NCI-H524 treated with DMSO at 0.1 percent for 48 hours (cell line): ENCODE results near the gene CUX1.
"Not testable (repeated sequence)": the region's sequence is repeated elsewhere in the genome, so short reads cannot be mapped to it uniquely, and the experiment has no call there.

ENCODE experiments used
- DNase-seq: peaks from one replicate; lab custom pipeline; 2025; lab: John Stamatoyannopoulos, UW

The CUX1 gene

GRCh38 chr7:102146122-102146521, 328.7 kb downstream of the CUX1 start:
- DNase-seq: no peak

DNA sequence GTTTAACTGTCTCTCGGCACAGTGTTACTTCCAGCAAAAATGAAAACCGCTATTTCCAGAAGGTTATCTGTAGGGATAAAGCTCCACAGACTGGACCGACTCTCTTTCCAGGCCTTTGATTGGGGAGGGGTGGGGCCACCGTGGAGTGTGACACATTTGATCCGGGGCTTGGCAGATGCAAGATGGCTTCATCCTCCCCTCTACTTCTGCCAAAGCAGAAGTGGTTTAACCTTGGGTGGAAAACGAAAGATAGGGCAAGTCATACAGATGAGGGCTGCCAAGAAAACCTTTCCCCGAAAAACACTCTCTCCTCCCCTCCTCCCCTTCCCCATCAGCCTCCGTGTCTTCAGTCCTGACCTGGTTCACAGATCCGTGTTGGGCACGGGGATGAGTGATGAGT, 329.6 kb downstream of the CUX1 start:
- no peak for DNase-seq

DNA sequence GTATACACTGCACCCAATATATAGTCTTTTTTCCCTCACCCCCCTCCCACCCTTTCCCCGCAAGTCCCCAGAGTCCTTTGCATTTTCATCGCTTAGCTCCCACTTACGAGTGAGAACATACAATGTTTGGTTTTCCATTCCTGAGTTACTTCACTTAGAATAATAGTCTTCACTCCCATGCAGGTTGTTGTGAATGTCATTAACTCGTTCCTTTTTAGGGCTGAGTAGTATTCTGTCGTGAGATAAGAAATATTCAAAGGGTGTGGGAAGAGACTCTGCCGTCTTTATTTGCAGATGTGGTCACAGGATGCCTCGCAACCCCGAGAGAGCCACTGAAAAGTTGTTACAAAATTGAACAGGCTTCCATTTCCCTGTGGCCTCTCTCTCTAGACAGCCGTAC, 331.4 kb downstream of the CUX1 start:
- DNase-seq: no peak

- DNase-seq: no peak
These were observed 332.0 kb downstream of the CUX1 start for GRCh38 chr7:102149416-102149815.

GRCh38 chr7:102150266-102150665, 332.8 kb downstream of the CUX1 start:
- no peak for DNase-seq

GRCh38 chr7:102152672-102153598, 335.5 kb downstream of the CUX1 start:
- no peak for DNase-seq

- DNase-seq: no peak
These were observed 336.1 kb downstream of the CUX1 start for GRCh38 chr7:102153599-102153946.

- DNase-seq: no peak
These were observed 337.0 kb downstream of the CUX1 start for GRCh38 chr7:102154425-102154824.

GRCh38 chr7:102155821-102156441, 338.5 kb downstream of the CUX1 start:
- DNase-seq: no peak

- no peak for DNase-seq
These were observed 339.4 kb downstream of the CUX1 start for GRCh38 chr7:102156867-102157266.

- no peak for DNase-seq
These were observed 347.7 kb downstream of the CUX1 start for GRCh38 chr7:102165136-102165535.

DNA sequence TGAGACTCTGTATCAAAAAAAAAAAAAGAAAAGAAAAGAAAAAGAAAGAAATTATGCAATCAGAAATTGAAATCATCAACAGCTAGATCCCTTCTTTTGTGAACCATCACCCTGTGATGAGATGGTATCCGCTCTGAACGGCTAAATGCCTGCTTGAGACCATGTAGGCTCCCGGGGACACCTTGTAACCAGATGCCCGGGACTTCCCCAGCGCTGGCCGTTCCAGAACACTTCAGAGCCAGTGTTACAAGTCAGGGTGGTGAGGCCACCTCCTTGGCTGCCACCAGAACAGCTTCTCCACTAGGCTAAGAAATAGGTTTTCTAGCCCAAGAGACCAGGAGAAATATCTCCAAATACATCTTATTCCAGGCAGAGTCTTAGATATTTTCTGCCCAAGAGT, 349.8 kb downstream of the CUX1 start:
- DNase-seq: no peak

GRCh38 chr7:102169651-102170392, 352.4 kb downstream of the CUX1 start:
- DNase-seq: no peak

DNA sequence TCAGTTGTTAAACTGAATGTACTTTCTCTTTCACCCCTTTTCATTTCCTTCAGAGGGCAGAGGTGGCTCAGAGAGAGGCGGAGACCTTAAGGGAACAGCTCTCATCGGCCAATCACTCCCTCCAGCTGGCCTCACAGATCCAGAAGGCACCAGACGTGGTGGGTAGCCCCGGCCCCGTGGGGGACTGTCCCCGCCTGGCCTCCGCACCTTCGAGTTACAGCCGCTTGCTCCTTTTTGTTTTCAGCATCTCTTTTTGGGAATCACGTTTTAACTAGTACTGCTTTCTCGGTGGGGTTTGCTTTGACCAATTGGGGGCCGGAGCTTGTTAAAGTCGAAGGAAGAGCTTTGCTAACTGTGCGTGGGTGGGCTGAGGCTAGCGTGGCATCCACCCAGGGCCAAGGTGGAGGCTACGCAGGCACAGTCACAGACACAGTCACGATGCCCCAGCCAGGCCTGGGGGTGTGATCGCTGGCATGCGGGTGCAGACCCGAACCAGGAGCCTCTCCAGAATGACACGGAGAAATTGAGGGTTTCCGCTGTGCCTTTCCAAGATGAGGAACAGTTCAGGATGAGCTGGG, 353.1 kb downstream of the CUX1 start:
- DNase-seq: no peak

GRCh38 chr7:102173669-102174068, 356.2 kb downstream of the CUX1 start:
- no peak for DNase-seq

DNA sequence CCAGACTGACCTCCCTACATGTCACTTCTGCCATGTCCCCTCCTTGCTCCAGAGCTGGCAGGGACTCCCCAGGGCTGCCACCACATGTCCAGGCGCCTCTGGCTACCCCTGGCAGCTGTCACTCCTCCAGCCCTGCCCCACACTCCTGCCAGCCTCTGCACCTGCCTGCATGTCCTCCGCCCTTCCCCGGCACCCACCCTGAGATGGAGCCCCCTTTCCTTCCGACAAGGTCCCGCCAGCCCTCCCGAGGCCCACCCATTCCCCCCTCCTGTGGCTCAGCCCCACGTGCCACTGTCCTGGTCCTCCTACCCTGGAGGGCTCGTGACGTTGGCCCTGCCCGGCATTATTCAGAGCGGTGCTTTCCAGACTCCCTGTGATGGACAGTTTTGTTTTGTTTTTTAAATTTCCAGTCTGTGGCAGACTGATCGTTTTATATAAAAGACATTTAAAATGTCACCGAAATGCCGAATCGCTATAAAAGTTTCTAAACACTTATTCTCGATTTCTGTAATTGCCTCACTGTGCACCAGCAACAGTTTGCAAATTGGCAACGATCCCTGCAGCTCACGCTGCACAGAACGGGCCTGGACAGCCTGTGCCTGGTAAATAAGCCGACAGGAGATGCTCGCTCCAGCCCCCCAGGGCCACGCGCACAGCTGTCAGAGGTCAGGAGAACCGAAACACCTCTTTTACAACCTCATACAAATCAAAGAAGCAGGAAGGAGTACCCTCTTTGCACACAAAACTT, 358.2 kb downstream of the CUX1 start:
- DNase-seq: no peak

DNA sequence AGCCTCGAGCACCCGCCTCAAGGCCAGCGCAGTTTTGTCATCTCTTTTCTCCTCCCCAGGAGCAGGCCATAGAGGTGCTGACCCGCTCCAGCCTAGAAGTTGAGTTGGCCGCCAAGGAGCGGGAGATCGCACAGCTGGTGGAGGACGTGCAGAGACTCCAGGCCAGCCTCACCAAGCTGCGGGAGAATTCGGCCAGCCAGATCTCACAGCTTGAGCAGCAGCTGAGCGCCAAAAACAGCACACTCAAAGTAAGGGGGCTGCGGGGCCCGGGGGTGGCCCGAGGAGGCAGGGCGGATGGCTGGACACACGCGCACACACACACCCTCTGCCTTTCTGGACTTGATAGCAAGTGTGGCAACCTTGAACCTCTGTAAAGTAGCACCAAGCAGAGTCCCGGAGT, 361.0 kb downstream of the CUX1 start:
- no peak for DNase-seq

DNA sequence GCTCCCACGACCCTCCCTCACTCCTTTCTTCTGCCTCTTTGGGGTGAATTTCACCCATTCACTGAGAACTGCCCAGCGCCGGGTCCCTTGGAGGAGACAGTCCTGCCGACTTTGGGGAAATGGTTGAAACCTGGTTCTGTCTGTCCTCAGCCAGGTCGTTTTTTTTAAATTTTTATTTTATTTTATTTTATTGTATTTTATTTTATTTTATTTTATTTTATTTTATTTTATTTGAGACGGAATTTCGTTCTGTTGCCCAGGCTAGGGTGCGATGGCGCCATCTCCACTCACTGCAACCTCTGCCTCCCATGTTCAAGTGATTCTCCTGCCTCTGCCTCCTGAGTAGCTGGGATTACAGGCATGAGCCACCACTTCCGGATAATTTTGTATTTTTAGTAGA, 363.3 kb downstream of the CUX1 start:
- DNase-seq: no peak

DNA sequence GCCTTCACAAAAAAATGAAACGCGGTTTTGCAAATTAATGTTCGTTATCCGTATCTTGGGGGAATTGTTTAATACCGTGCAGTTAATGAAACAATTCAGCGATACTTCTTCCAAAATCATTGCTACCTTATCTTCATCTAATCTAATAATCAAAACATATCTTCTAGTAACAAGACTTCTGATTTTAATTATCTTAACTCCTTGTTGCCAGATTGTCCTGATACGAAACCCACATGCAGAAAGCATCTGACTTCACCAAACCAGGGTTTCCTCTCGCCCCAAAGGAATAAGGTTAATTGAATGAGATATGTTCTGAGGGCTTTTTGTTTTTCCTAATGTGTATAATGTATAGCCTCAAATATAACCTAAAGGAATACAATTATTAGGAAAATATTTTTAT, 364.1 kb downstream of the CUX1 start:
- no peak for DNase-seq

DNA sequence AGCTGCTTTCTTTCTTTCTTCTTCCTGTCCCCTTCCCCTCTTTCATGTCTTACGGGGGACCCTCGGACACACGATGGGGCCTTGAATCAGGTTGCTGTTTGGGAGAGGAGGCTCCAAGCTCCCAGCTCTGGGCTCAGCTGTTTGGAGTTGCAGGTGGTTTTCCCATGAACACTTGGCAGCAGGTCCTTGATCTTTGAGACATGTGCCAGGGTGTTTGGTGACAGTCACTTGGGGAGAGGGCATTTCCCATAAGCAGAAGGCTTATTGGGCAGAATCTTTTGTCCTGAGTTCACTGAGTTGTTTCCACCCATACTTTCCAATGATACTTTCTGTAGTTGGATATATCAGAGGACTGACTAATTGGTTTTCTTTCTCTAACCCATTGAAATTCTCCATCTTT, 364.6 kb downstream of the CUX1 start:
- DNase-seq: no peak

DNA sequence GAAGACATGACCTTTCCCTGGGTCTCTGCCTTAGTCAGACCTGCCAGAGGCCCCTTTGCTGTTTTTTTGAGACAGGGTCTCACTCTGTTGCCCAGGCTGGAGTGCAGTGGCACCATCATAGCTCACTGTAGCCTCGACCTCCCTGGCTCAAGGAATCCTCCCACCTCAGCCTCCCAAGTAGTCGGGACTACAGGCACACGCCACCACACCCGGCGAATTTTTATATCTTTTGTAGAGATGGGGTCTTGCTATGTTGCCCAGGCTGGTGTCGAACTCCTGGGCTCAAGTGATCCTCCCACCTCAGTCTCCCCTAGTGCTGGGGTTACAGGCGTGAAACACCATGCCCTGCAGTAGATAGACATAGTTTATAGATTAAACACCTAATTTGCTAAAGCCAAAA, 366.4 kb downstream of the CUX1 start:
- not testable (repeated sequence) for DNase-seq

GRCh38 chr7:102184303-102184702, 366.9 kb downstream of the CUX1 start:
- DNase-seq: no peak
